HG03108 (cell line): ENCODE data around the gene RXFP3.

Experiments used
- ATAC-seq: cut with Tn5 transposase; IDR thresholded peaks from one replicate; pipeline ENCODE4 v1.9.1; 2021; ENCODE audit warnings: moderate library complexity; ENCODE audit not compliant: unreplicated experiment

The RXFP3 gene

DNA sequence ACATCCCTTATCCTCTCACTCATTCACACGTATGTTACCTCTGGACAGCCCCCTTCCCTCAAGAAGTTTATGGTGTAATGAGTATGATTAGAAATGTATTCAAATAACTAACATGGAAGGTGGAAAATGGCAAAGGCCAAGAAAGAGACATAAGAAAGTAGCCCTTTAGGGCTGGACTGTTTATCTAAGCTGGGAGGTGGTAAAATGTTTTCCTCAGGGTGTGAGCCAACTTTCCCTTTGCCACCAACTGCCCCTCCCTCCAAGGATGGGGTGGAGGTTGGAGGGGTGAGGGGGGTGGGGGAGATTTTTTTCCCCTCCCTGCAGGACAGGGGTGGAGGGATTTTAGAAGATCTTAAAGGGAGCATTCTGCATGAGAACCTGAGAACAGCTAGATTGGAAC, 40.1 kb downstream of the RXFP3 start:
- no peak for ATAC-seq

DNA sequence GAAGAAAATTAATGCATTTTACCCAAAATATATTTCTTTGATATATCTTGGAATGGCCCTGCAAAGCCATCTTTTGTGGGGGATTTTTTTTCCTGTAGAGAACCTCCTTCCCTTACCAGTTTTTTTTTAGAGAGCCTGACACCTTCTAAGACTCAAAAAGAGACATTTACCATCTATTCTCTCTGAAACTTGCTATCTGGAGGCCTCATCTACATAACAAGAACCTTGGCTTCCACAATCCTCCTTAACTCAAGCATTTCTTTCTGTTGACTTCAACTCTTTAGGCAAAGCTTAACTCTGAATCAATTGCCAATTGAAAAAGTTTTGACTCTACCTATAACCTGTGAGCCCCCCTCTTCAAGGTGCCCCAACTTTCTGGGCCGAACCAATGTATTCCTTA, 42.1 kb downstream of the RXFP3 start:
- ATAC-seq = no peak

DNA sequence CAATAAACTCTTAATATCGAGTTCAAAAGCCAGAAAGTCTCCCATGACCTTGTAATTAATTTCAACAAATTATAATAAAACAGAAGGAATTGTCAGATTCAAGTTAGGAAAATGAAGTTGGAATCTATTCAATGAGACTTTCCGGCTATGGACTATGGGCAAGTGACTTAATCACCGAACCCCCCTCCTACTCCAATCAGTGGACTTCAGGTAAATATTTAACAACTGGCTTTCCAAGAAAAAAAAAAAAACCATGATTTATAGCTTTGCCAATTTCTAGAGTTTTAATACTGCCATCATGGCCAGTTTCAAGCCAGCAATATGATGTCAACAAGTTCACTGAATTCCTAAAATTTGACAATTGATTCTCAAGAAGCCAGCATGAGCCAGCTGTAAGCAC, 43.8 kb downstream of the RXFP3 start:
- no peak for ATAC-seq

DNA sequence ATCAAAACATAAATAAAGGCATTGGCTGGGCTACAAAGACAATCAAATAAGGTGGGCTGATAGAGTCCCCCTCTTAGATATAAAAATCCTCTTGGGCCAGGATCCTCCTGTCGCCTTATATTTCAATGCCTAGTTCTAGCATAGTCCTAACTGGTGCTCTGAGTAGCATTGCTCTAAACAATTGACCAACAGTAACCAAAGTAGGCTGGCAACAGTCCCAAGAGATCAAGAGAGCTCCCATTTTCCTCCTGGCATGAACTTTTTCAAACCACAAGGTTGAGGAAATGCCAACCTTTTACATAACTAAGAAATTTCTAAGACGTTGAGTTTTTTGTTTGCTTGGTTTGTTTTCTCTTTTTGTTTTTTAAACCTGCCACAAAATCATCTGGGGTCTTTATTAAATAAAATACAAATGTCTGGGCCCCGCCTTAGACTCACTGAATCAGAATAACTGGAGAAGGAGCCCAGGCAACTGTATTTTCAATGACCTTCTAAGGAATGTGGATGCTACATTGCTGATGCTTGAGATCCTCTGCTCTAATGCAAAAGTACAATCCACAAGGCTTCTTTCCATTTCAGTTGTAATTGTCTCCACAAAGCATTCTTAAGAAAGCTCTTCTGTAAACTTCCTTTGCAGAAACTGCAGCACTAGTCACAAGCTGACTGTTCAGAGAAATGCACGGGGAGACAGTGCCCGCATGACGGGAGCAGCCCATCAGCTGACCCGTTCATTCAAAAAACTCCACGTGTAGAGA, 45.4 kb downstream of the RXFP3 start:
- no peak for ATAC-seq

DNA sequence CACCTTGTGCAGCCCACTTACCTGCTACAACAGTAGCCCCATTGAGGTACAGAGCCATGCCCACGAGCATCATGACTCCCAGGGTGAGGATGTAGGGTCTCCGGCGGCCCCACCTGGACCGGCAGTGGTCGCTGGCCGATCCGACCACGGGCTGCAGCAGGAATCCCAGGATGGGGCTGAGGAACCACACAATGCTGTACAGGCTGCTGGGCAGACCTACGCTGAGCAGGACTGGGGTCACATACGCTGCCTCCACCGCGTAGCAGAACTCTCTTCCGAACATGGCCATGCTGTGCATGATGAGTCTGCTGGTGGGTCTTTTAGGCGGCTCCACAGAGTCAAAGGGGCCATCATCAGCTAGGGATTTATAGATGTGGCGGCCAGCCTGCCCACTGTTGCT, 48.0 kb downstream of the RXFP3 start:
- no peak for ATAC-seq

DNA sequence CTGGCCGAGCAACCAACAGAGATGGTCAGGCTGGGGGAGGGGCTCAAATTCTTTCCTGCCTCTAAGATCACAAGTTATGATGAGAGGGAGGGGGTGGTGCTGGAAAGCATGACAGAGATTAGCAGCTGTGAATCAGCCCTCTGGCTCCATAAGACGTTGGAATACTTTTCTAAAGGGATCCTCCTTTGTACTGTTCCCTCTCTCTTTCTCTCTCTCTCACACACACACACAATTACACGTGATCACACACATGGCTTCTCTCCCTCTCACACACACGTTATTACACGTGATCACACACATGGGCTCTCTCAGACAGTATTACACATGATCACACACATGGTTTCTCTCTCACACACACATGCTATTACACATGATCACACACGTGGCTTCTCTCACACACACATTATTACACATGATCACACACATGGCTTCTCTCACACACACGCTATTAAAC, 48.5 kb downstream of the RXFP3 start, which contains the start of gene SLC45A2:
Gene SLC45A2 (minus strand): TSS at position 23 of the 454 bp plus-strand sequence. CDS start 110 bp downstream, outside the sequence.
- ATAC-seq = no peak

DNA sequence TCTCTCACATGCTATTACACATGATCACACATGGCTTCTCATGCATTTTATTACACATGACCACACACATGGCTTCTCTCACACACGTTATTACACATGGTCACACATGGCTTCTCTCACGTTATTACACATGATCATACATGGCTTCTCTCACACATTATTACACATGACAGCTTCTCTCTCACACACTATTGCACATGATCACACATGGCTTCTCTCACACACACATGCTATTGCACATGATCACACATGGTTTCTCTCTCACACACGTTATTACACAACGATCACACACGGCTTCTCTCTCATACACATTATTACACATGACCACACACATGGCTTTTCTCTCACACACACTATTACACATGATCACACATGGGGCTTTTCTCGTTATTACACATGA, 49.3 kb downstream of the RXFP3 start:
- ATAC-seq = no peak
